Stimulated activated CD4-positive, alpha-beta T cell treated with anti-CD3 and anti-CD28 coated beads, Interleukin-1b, Interleukin-23, amount 100 ng/mL, for 4 hours (primary cell): ENCODE results near the gene ARHGEF17.

ENCODE experiments used
- DNase-seq, 2 donors: peaks; one replicate each; pipeline ENCODE4 v3.0.0-alpha.2; 2020; ENCODE audit warnings: low read depth in 2 of 2

Gene ARHGEF17

GRCh38 chr11:73330569-73331093 is 22.6 kb downstream of the ARHGEF17 start:
- no peak for DNase-seq

DNA sequence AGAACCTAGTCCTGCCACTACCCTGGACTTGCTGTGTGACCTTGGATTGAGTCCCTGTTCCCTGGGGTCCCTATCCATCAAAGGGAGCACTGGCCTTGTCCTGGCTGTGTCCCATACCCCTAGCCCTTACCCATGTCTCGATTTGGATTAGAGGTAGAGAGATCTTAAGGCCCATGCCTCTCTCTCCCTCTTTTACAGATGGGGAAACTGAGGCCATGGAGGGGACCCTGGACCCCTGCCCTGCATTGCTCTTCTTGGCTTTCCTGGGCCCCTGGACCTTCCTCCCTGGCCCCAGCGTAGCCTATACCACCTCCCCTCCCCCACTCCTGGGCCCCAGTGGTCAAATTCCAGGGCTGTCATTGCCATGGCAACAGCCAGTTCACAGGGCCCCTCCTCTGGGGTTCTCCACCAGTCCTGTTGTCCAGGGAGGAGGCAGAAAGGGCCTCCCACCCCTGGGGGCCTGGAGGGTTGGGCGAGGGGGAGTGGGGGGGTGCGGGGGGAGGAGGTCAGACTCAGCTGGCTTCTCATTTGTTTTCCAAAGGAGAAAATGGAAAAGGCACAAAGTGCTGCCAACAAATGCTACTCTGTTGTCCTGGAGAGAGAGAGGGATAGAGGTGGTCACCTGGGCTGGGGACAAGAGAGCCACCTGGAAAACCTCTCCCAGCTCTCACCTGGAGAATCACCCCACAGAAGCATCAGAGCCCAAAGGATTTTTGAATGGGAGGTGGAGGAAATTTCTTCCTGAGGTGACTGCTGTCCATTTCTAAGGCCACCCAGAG is 23.3 kb downstream of the ARHGEF17 start:
- DNase-seq, result no peak

DNA sequence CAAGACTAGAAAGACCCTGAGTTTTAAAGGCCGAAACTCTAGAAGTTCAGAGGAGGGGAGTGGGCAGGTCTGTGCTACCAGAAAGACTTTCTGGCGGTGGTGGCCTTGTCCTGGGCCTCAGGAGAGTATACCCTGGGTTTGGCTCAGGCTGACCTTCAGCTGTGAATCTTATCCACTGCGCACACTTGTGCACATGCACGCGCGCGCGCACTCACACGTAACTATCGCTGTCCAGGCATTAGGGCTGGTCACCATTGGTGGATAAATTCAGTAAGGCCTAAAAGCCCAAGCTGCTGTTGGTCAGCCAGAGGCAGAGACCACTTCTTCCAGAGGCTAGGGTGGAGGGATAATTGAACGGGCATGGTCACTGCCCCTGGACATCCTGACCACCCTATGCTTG is 25.1 kb downstream of the ARHGEF17 start:
- DNase-seq, result no peak

DNA sequence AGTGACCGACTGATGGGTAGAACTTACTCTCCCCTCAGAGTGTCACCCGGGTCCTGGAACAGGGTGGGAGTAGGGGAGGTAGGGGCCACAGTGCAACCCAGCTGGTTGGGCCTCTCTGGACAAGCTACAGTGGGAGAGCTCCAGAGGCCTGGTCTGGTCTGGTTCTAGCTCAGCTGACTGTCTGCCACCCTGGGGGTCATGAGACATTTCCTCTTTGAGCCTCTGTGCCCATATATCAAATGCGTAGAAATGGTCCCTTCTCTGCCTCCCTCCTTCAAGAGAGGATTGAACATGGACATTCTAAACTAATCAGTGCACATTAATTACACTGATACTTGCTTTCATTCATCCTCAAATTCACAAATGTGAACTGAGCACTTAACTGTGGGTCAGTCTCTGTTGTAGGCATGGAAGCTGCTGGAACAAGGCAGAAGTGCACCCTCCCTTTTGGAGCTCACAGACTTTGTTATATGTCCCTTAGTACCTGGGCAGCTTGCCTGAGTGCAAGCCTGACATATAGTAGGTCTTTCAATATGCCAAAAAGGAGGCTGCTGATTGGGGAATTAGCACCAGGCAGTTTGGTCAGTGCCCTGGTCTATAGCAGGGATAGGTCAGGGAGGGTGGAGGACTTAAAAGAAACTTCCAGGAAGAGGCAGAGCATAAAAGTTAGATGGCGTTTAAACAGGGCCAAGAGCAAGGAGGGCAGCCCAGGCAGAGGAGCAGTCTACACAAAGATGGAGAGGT is 25.7 kb downstream of the ARHGEF17 start:
- DNase-seq, result no peak

GRCh38 chr11:73334384-73335203 is 26.5 kb downstream of the ARHGEF17 start:
- no peak for DNase-seq

DNA sequence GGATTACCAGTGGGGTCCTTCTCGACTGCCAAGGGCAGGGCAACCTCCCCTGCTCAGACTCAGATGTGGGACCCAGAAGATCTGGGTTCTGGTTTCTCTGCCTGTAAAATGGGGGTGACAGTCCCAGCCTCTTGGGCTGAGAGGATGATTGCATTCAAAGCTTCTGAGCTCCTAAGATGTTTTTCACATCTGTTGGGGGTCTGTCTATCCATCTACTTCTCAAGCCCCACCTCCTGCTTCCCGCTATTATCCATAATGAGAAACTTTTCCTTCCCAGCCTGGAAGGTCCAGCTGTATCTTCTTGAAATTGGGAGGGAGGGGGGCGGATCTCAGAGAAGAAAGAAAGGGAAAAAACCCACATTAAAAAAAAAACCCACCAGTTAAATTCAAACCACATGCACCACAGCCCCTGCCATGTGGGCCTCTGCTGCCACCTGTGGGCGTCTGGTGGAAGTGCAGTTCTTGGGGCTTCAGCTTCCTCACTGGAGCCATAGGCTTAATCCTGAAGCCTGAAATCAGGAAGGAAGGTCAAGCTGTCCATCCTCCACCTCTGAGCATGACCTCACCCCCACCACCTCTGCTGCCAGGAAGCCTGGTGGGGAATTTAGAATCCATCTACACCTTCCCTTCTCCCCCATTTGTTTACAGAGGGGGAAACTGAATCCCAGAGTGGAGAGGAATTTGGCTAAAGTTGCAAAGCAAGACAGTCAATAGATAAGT is 27.3 kb downstream of the ARHGEF17 start:
- DNase-seq, result peak; percentile 76 to 80

GRCh38 chr11:73337846-73338245 is 29.8 kb downstream of the ARHGEF17 start:
- no peak for DNase-seq

DNA sequence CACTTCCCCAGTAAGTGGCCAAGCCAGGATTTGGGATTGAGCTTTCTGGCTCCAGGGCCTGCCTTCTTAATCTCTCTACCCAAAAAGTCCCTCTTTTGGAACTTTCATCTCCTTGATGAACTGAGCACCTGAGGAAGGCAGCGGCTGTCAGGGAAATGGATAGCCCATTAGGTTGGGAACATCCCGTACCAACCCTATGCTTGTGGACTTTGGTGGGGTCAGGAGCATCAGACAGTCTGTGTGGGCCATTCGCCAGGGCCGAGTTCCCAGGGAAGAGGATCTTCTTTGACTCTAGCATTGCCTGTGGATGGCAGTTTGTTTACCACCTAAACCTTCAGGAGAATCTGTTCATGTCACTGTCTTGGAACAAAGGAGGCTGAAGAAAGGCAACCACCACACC is 30.2 kb downstream of the ARHGEF17 start:
- no peak for DNase-seq

- DNase-seq, result no peak
These were observed 32.1 kb downstream of the ARHGEF17 start for GRCh38 chr11:73340164-73340563.

DNA sequence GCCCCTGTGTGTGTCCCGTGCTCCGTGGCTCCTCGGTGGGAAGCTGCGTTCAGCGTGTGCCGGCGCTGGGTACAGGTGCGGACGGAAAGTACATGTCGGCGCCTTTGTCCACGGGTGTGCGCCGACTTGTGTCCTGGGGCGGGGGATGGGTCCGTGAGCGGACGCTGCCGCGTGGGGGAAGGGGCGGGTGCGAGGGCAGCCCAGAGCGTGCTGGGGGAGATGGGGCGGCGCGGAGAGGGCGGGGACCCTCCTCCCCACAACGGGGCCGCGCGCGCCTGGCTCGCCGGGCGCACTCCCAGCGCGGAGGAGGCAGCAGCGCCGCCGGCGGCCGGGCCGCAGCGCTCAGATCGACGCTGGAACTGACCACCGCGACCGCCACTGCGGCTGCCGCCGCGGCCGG is 34.6 kb downstream of the ARHGEF17 start:
- no peak for DNase-seq

DNA sequence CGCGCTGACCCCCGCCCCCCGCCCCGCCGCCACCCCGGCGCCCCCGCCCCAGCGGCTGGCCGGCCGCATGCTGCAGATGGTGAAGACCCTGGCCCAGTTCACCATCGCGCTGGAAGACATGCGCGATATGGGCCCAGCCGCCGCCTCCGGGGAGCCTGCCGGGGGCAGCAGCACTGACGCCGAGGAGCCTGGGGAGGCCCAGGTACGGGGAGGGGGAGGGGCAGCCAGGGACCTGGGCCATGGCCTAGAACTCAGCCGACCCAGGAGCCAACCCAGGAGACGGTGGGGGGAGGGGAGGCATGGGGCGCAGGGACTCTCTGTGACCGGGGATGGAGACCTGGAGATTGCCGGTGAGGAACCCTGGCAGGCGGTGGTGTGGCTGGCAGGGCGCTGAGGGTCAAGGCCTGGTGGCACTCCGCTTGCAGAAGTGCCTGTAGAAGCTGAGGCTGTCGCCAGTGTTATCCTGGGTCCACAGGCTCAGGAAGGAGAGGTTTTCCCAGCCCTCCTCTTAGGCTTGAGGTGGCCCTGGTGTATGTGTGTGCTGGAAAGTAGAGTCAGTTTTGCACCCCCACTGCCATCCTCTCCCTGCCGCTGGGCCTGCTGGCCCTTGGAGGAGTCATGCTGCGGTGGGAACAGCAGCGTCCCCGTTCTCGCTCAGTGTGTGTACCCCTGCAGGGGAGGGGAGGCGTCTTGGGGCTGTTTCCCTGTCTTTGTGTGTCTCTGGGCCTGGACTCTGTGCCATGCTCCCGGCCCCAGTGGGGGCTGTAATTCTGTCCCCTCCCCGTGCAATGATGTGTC is 35.2 kb downstream of the ARHGEF17 start:
- no peak for DNase-seq

DNA sequence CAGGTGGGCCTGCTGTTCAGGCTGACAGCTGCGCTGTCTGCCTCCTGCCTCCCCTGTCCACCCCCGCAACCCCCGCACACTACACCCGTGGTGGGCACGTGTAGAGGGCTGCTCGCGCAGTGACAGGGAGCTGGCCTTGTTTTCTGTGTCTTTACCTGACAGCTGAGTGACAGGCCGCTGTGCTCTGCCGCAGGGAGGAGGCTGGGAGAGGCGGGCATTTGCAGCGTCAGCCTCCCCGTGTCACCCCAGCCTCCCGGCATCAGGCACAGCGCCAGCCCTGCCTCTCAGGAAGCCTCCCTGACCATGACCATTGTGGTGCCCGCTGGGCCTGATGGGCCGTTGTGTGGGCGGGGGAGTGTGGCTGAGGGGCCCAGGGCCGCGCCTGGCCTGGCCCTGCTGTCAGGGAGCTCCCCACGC is 36.1 kb downstream of the ARHGEF17 start:
- no peak for DNase-seq

DNA sequence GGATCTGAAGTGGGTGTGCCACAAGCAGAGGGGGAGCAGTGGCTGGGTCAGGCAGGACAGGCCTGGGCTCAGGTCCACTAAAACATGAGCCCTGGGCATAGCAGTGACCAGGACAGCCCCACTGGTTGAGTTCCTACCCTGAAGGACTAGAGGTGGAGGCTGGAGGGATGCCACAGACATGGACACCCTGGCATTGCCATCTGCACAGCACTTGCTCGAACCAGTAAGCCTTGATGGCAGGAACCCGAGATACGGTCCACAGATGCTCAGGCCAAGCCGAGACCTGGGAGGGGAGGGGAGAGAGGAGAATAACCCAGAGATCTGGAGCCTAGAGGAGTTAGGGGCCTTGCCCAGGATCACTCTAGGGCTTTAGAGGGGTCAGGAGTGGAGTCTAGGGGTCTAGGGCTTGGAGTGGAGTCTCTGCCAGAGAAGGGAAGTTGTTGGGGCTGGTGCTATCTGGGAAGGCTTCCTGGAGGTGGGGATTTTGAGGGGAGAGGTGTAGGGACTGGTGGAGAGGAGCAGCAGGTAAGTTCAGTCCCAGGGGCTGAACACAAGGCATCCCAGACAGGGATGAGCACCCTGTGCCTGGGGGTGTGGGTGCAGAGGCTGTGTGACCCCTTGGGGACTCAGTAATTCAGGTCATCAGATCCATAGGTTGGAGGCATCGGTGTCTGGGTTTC is 37.5 kb downstream of the ARHGEF17 start:
- DNase-seq, result no peak

- no peak for DNase-seq
These were observed 38.3 kb downstream of the ARHGEF17 start for GRCh38 chr11:73346186-73346935.

DNA sequence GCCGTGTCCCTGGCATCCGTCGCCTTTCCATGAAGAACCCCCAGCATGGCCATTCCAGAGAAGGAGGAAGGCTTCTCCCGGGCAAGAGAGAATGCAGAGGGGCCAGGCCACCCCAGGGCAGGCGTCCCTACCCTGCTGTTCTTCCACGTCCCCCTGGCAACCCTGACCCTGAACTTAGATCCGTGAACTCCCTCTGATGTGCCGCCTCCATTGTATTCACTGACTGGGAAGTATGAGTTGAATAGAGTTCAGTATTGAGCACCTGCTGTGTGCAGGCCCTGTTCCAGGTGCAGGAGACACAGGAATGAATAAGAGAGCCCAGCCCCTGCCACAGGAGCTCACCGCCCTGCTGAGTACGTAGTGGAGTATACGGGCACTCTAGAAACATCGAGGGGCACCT is 39.0 kb downstream of the ARHGEF17 start:
- no peak for DNase-seq

GRCh38 chr11:73348838-73349237 is 40.8 kb downstream of the ARHGEF17 start:
- DNase-seq, result no peak

DNA sequence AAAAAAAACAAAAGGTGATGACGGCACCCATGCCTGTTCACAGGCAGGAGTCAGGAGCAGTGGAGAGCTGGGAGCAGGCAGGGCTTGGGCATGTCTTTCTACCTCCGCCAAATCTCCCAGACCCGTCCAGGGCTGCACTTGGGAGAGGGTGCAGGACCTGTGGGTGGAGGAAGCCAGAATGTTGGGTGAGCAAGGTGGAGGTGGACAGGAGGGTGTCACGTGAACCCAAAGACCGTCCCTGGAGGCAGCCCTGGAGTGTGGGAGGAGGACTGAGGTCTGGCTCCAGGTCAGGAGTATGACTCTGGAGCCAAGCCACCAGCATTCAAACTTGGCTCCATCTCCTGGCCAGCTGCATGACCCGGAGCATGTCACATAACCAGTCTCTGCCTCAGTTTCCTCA is 41.6 kb downstream of the ARHGEF17 start:
- DNase-seq, result no peak

DNA sequence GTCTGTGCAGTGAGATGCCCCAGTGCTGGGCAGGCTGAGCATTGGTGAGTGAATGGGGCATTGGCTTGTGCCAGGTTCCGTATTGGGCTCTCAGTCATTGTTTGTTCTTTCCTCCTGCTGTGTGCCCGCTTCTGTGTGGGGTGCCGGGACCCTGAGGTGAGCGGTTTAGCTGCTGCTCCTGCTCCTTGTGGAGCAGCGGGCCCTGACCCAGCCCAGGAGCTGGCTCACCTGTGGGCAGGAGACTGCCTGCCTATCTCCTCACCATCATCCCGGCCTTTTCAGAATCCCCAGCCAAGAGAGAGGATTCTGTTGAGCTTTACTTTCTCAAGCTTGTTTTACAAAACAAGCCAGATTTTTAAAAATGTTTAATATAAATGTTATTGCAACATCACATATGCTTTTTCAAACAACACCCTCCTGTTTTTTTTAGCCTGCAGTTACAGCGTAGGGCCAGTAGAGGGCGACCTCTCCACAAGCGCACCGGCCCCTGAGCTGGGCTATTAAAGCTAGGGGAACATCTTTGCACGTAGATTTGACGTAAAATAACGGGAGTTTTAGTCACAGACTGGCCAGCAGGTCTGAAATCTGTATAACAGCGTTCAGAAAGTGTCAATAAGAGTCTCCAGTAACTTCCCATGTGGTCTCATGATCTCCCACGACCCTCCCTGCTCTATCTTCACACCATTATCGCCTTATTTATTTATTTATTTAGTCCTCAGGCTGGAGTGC is 43.0 kb downstream of the ARHGEF17 start:
- peak; percentile 34 to 46 for DNase-seq

DNA sequence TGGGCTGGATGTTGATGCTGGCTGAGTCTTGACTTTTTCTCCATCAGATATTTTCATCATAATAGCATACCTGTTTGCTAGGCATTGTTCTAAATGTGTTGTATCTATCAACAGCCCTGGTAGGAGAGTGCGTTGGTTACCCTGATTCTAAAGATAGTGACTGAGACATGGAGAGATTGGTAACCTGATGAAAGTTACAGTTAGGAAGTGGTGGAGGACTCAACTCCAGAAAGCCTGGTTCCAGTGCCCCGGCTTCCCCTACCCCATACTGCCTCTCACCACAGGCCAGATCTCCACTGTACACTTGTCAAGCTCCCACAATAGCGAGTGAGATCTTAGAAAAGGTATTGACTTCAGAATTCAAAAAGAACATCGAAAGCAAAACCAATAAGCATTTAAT is 45.3 kb downstream of the ARHGEF17 start:
- DNase-seq, result no peak
